ENCODE data around the gene PDE7B. TPM values are rescaled to one million over a fixed set of nuclear protein-coding genes. Genes with fewer than 3 reads are reported as not detected.
A peak's percentile ranks its signal among the peaks of the same experiment; 100 is the strongest.

Gene PDE7B
- total and polyA plus RNA-seq, 4 donors = 0.26 to 3.7 (median 1.8) TPM

GRCh38 chr6:136191606-136192312 lies 340.3 kb downstream of the PDE7B start:
- WGBS, 2 donors = 95 to 96% methylated on average over 32 of the region's 32 CpGs
- DNase-seq = no peak

GRCh38 chr6:136192902-136193301 lies 341.4 kb downstream of the PDE7B start:
- H3K27ac ChIP-seq (ENCODE audit: low read depth in 1 of 2, low read length in 1 of 2) = no peak overlapping the region
- no peak overlapping the region for H3K4me3 ChIP-seq
- ATAC-seq (ENCODE audit: insufficient read depth, low FRiP score) (no peak), DNase-seq (no peak)
- H3K36me3 ChIP-seq (ENCODE audit: control insufficient read depth in 4 of 4, insufficient read depth in 4 of 4, low read length in 4 of 4) = peaks cover 0 to 17% (median 0%) of the 10 kb centered on the region in 4 donors
- no peaks in the 10 kb centered on the region for H3K27me3 ChIP-seq (ENCODE audit: control insufficient read depth in 3 of 3, insufficient read depth in 3 of 3, low read length in 2 of 3)
- WGBS, 2 donors = 86 to 87% methylated on average over 6 of the region's 6 CpGs
- no peaks in the 10 kb centered on the region for H3K4me1 ChIP-seq (ENCODE audit: control insufficient read depth in 5 of 5, insufficient read depth in 5 of 5, low read length in 5 of 5)
- H3K9me3 ChIP-seq (ENCODE audit: control insufficient read depth in 4 of 4, insufficient read depth in 3 of 4, low read length in 3 of 4) = no peaks in the 10 kb centered on the region
- H3K9ac ChIP-seq (ENCODE audit: insufficient read depth in 1 of 2, low read length in 2 of 2) = no peak overlapping the region
- no peak for TF ChIP-seq CTCF (IDR thresholded peaks at IDR 0.05; ENCODE audit: control extremely low read depth, extremely low read depth)

More at GRCh38 chr6:136191606-136192312, 340.3 kb downstream of the PDE7B start:
- Histone ChIP-seq H3K4me1 (ENCODE audit: control insufficient read depth in 5 of 5, insufficient read depth in 5 of 5, low read length in 5 of 5) (no peaks in the 10 kb centered on the region), H3K9ac (ENCODE audit: insufficient read depth in 1 of 2, low read length in 2 of 2) (no peak overlapping the region), H3K36me3 (ENCODE audit: control insufficient read depth in 4 of 4, insufficient read depth in 4 of 4, low read length in 4 of 4) (peaks cover 0 to 24% (median 4%) of the 10 kb centered on the region in 4 donors), H3K27me3 (ENCODE audit: control insufficient read depth in 3 of 3, insufficient read depth in 3 of 3, low read length in 2 of 3) (no peaks in the 10 kb centered on the region), H3K27ac (ENCODE audit: low read depth in 1 of 2, low read length in 1 of 2) (no peak overlapping the region), H3K4me3 (no peak overlapping the region), H3K9me3 (ENCODE audit: control insufficient read depth in 4 of 4, insufficient read depth in 3 of 4, low read length in 3 of 4) (no peaks in the 10 kb centered on the region)
- ATAC-seq (ENCODE audit: insufficient read depth, low FRiP score) = no peak
- TF ChIP-seq CTCF (IDR thresholded peaks at IDR 0.05; ENCODE audit: control extremely low read depth, extremely low read depth) = no peak

GRCh38 chr6:136201732-136202131 lies 350.2 kb downstream of the PDE7B start:
- DNase-seq (peak in 1 of 3 donors; percentile 47), ATAC-seq (ENCODE audit: insufficient read depth, low FRiP score) (no peak)
- H3K27ac ChIP-seq (ENCODE audit: low read depth in 1 of 2, low read length in 1 of 2) = no peak overlapping the region
- no peak overlapping the region for H3K9ac ChIP-seq (ENCODE audit: insufficient read depth in 1 of 2, low read length in 2 of 2)
- no peak overlapping the region for H3K4me3 ChIP-seq
- no peaks in the 10 kb centered on the region for H3K27me3 ChIP-seq (ENCODE audit: control insufficient read depth in 3 of 3, insufficient read depth in 3 of 3, low read length in 2 of 3)
- peaks cover 0 to 3% (median 0%) of the 10 kb centered on the region in 5 donors for H3K4me1 ChIP-seq (ENCODE audit: control insufficient read depth in 5 of 5, insufficient read depth in 5 of 5, low read length in 5 of 5)
- H3K36me3 ChIP-seq (ENCODE audit: control insufficient read depth in 4 of 4, insufficient read depth in 4 of 4, low read length in 4 of 4) = no peaks in the 10 kb centered on the region
- WGBS, 2 donors = 71 to 82% methylated on average over 5 of the region's 5 CpGs
- TF ChIP-seq CTCF (IDR thresholded peaks at IDR 0.05; ENCODE audit: control extremely low read depth, extremely low read depth) = no peak
- peaks cover 0 to 2% (median 0%) of the 10 kb centered on the region in 4 donors for H3K9me3 ChIP-seq (ENCODE audit: control insufficient read depth in 4 of 4, insufficient read depth in 3 of 4, low read length in 3 of 4)

All from lung (tissue), 12 donors.